ENCODE measurements around the gene FAM89A. TPM values are rescaled to one million over a fixed set of nuclear protein-coding genes. Genes with fewer than 3 reads are reported as not detected.
"Not testable (repeated sequence)": the region's sequence is repeated elsewhere in the genome, so short reads cannot be mapped to it uniquely, and the experiment has no call there.

The FAM89A gene
- total RNA-seq, 2 donors from 2014 or later: 17.1 to 17.4 TPM

DNA sequence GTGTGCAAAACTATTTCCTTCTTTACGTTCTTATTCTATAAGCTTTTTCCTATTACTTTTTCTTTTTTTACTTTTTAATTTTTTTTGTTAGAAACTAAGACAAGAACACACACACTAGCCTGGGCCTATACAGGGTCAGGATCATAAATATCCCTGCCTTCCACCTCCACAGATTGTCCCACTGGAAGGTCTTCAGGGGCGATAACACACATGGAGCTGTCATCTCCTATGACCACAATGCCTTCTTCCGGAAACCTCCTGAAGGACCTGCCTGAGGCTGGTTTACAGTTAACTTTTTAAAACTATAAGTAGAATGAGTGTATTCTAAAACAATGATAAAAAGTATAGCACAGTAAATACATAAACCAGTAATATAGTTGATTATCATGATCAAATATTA is 10.3 kb upstream of the FAM89A start:
- H3K9me3 Mint-ChIP-seq: no peaks in the 10 kb centered on the region
- DNase-seq: no peak
- peaks cover 28% of the 10 kb centered on the region for H3K27me3 Mint-ChIP-seq (ENCODE audit: low read depth)
- no peaks in the 10 kb centered on the region for H3K36me3 Mint-ChIP-seq (ENCODE audit: insufficient read depth in 2 of 2)
- peaks cover 16% of the 10 kb centered on the region for H3K4me1 Mint-ChIP-seq (ENCODE audit: low read depth)
- no peak overlapping the region for H3K27ac Mint-ChIP-seq
- no peak overlapping the region for H3K4me3 Mint-ChIP-seq
- no peak for ATAC-seq (replicated peaks in 1 of 2)

DNA sequence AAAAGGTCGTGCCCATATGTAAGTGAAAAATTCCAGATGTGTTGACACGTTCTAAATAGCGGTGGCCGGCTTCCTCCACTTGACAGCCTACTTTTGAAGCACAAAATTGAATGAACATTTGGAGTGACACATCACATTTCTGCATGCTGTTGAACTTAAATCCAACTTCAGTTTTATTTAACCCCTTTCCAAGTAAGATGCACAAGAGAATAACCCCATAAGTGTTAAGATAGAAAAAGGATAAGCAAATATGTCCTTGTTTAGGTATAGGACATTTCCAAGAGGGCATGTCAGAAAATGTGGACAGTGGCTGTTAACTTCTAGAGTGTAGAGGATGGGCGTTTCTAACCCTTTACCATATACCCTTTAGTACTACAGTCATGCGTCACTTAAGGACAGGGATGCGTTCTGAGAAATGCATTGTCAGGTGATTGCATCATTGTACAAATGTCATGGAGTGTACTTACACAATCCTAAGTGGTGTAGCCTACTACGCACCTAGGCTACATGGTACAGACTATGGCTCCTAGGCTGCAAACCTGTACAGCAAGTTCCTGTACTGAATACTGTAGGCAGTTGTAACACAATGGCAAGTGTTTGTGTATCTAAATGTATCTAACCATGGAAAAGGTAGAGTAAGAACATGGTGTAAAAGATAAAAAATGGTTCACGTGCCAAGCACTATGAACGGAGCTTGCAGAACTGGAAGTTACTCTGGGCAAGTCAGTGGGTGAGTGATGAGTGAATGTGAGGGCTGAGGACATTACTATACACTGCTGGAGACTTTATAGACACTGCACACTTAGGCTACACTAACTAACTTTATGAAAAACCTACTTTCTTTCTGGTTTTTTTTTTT is 9.3 kb upstream of the FAM89A start:
- Mint-ChIP-seq H3K9me3 (peaks cover 0 to 3% of the 10 kb centered on the region in 2 donors), H3K27ac (no peak overlapping the region), H3K4me3 (no peak overlapping the region), H3K4me1 (ENCODE audit: low read depth) (peaks cover 22% of the 10 kb centered on the region), H3K36me3 (ENCODE audit: insufficient read depth in 2 of 2) (no peaks in the 10 kb centered on the region), H3K27me3 (ENCODE audit: low read depth) (peaks cover 32% of the 10 kb centered on the region)
- ATAC-seq (replicated peaks in 1 of 2) (no peak), DNase-seq (no peak)

- H3K4me1 Mint-ChIP-seq (ENCODE audit: low read depth): peaks cover 15% of the 10 kb centered on the region
- not testable (repeated sequence) for H3K27ac Mint-ChIP-seq; H3K4me3 Mint-ChIP-seq; DNase-seq; H3K36me3 Mint-ChIP-seq (ENCODE audit: insufficient read depth in 2 of 2); ATAC-seq (replicated peaks in 1 of 2); H3K9me3 Mint-ChIP-seq
- H3K27me3 Mint-ChIP-seq (ENCODE audit: low read depth): peaks cover 32% of the 10 kb centered on the region
Observed at GRCh38 chr1:231048419-231048818, 8.4 kb upstream of the FAM89A start.

- not testable (repeated sequence) for H3K9me3 Mint-ChIP-seq; ATAC-seq (replicated peaks in 1 of 2); H3K36me3 Mint-ChIP-seq (ENCODE audit: insufficient read depth in 2 of 2); DNase-seq; H3K27ac Mint-ChIP-seq; H3K4me1 Mint-ChIP-seq (ENCODE audit: low read depth); H3K4me3 Mint-ChIP-seq
- peaks cover 26% of the 10 kb centered on the region for H3K27me3 Mint-ChIP-seq (ENCODE audit: low read depth)
Observed at GRCh38 chr1:231047529-231047928, 7.5 kb upstream of the FAM89A start.

- Mint-ChIP-seq H3K9me3 (peaks cover 0 to 3% of the 10 kb centered on the region in 2 donors), H3K27ac (no peak overlapping the region), H3K27me3 (ENCODE audit: low read depth) (peaks cover 24% of the 10 kb centered on the region), H3K36me3 (ENCODE audit: insufficient read depth in 2 of 2) (no peaks in the 10 kb centered on the region), H3K4me3 (no peak overlapping the region), H3K4me1 (ENCODE audit: low read depth) (peaks cover 7% of the 10 kb centered on the region)
- no peak for DNase-seq
- no peak for ATAC-seq (replicated peaks in 1 of 2)
Observed at GRCh38 chr1:231046730-231047395, 6.8 kb upstream of the FAM89A start.

GRCh38 chr1:231045921-231046729 is 6.1 kb upstream of the FAM89A start:
- Mint-ChIP-seq H3K4me1 (ENCODE audit: low read depth) (peaks cover 12% of the 10 kb centered on the region), H3K27me3 (ENCODE audit: low read depth) (peaks cover 29% of the 10 kb centered on the region)
- not testable (repeated sequence) for H3K36me3 Mint-ChIP-seq (ENCODE audit: insufficient read depth in 2 of 2); H3K4me3 Mint-ChIP-seq; DNase-seq; H3K27ac Mint-ChIP-seq; ATAC-seq (replicated peaks in 1 of 2); H3K9me3 Mint-ChIP-seq

DNA sequence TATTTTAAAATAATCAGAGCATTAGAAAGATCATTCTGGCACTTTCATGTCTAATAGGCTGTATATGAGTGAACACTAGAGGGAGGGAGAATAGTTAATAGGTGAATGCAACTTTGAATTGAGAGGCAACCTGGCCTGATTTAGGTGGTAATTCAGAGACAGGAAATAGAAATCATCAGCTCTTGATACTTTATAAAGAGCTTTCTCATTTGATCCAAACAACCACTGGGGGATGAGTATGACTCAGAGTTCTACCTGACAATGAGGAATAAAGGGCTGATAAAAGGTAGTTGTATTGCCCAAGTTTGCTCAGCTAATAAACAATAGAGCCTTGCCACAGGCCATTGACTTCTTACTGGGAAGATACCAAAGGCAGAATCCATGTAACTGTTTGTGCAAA is 5.2 kb upstream of the FAM89A start:
- Mint-ChIP-seq H3K27me3 (ENCODE audit: low read depth) (peaks cover 30% of the 10 kb centered on the region), H3K36me3 (ENCODE audit: insufficient read depth in 2 of 2) (no peaks in the 10 kb centered on the region), H3K4me3 (no peak overlapping the region), H3K4me1 (ENCODE audit: low read depth) (peaks cover 13% of the 10 kb centered on the region), H3K9me3 (peaks cover 0 to 3% of the 10 kb centered on the region in 2 donors), H3K27ac (peak overlapping the region; percentile 29)
- ATAC-seq (replicated peaks in 1 of 2) (no peak), DNase-seq (no peak)

- ATAC-seq (replicated peaks in 1 of 2): no peak
- Mint-ChIP-seq H3K36me3 (ENCODE audit: insufficient read depth in 2 of 2) (no peaks in the 10 kb centered on the region), H3K9me3 (peaks cover 0 to 3% of the 10 kb centered on the region in 2 donors), H3K4me3 (no peak overlapping the region), H3K27ac (no peak overlapping the region), H3K4me1 (ENCODE audit: low read depth) (peaks cover 13% of the 10 kb centered on the region), H3K27me3 (ENCODE audit: low read depth) (peaks cover 30% of the 10 kb centered on the region)
- DNase-seq: no peak
Observed at GRCh38 chr1:231044588-231044987, 4.5 kb upstream of the FAM89A start.

- Mint-ChIP-seq H3K27ac (no peak overlapping the region), H3K27me3 (ENCODE audit: low read depth) (peaks cover 21% of the 10 kb centered on the region), H3K4me1 (ENCODE audit: low read depth) (peaks cover 33% of the 10 kb centered on the region), H3K9me3 (peaks cover 0 to 3% of the 10 kb centered on the region in 2 donors), H3K4me3 (peak overlapping the region; percentile 55 to 67), H3K36me3 (ENCODE audit: insufficient read depth in 2 of 2) (peaks cover 0 to 2% of the 10 kb centered on the region in 2 donors)
- DNase-seq (no peak), ATAC-seq (replicated peaks in 1 of 2) (no peak)
Observed at GRCh38 chr1:231041719-231042261, 1.7 kb upstream of the FAM89A start.

GRCh38 chr1:231040800-231041718 is 1.0 kb upstream of the FAM89A start:
- peaks cover 0 to 2% of the 10 kb centered on the region in 2 donors for H3K36me3 Mint-ChIP-seq (ENCODE audit: insufficient read depth in 2 of 2)
- peaks cover 40% of the 10 kb centered on the region for H3K4me1 Mint-ChIP-seq (ENCODE audit: low read depth)
- peak overlapping the region; percentile 82 to 84 for H3K4me3 Mint-ChIP-seq
- no peak for ATAC-seq (replicated peaks in 1 of 2)
- peaks cover 0 to 3% of the 10 kb centered on the region in 2 donors for H3K9me3 Mint-ChIP-seq
- peaks cover 16% of the 10 kb centered on the region for H3K27me3 Mint-ChIP-seq (ENCODE audit: low read depth)
- DNase-seq: peak in 1 of 2 donors; percentile 23
- H3K27ac Mint-ChIP-seq: peak overlapping the region; percentile 11

GRCh38 chr1:231039161-231040018 is 664 bp downstream of the FAM89A start:
- Mint-ChIP-seq H3K4me3 (peak overlapping the region; percentile 80), H3K27ac (no peak overlapping the region), H3K27me3 (ENCODE audit: low read depth) (peaks cover 6% of the 10 kb centered on the region), H3K36me3 (ENCODE audit: insufficient read depth in 2 of 2) (peaks cover 2% of the 10 kb centered on the region in 2 donors), H3K4me1 (ENCODE audit: low read depth) (peaks cover 39% of the 10 kb centered on the region), H3K9me3 (no peaks in the 10 kb centered on the region)
- ATAC-seq (replicated peaks in 1 of 2): peak; percentile 63 to 64
- peak; percentile 56 to 58 for DNase-seq
